CMK (cell line): ENCODE measurements around the gene CIDEA.
A peak's percentile ranks its signal among the peaks of the same experiment; 100 is the strongest.
"Not testable (repeated sequence)": the region's sequence is repeated elsewhere in the genome, so short reads cannot be mapped to it uniquely, and the experiment has no call there.

Source experiments
- DNase-seq: peaks from one replicate; pipeline ENCODE4 v3.0.0-alpha.2; 2010; ENCODE audit warnings: low read depth

Gene CIDEA

GRCh38 chr18:12254136-12254819 is at the start of gene CIDEA:
CIDEA (plus strand) TSS chr18:12254361; CDS start chr18:12254384, 23 bp downstream.
- DNase-seq, result no peak

- DNase-seq, result not testable (repeated sequence)
Measured at GRCh38 chr18:12208296-12209153, 45.6 kb upstream of the CIDEA start.

- DNase-seq, result not testable (repeated sequence)
Measured at GRCh38 chr18:12212308-12212707, 41.9 kb upstream of the CIDEA start.

GRCh38 chr18:12214296-12215005 is 39.7 kb upstream of the CIDEA start:
- not testable (repeated sequence) for DNase-seq

GRCh38 chr18:12216471-12216870 is 37.7 kb upstream of the CIDEA start:
- DNase-seq, result not testable (repeated sequence)

GRCh38 chr18:12218603-12219002 is 35.6 kb upstream of the CIDEA start:
- DNase-seq, result not testable (repeated sequence)

GRCh38 chr18:12222041-12222440 is 32.1 kb upstream of the CIDEA start:
- DNase-seq, result not testable (repeated sequence)

GRCh38 chr18:12223326-12223725 is 30.8 kb upstream of the CIDEA start:
- not testable (repeated sequence) for DNase-seq

- not testable (repeated sequence) for DNase-seq
Measured at GRCh38 chr18:12226807-12227206, 27.4 kb upstream of the CIDEA start.

- DNase-seq, result not testable (repeated sequence)
Measured at GRCh38 chr18:12227399-12228186, 26.6 kb upstream of the CIDEA start.

GRCh38 chr18:12228308-12228707 is 25.9 kb upstream of the CIDEA start:
- DNase-seq, result not testable (repeated sequence)

GRCh38 chr18:12230561-12230960 is 23.6 kb upstream of the CIDEA start:
- not testable (repeated sequence) for DNase-seq

- no peak for DNase-seq
Measured at GRCh38 chr18:12231040-12231882, 22.9 kb upstream of the CIDEA start.

- DNase-seq, result no peak
Measured at GRCh38 chr18:12231986-12232385, 22.2 kb upstream of the CIDEA start.

GRCh38 chr18:12233378-12233777 is 20.8 kb upstream of the CIDEA start:
- no peak for DNase-seq

- no peak for DNase-seq
Measured at GRCh38 chr18:12234451-12235190, 19.5 kb upstream of the CIDEA start.

GRCh38 chr18:12236141-12236540 is 18.0 kb upstream of the CIDEA start:
- no peak for DNase-seq

GRCh38 chr18:12236934-12237832 is 17.0 kb upstream of the CIDEA start:
- DNase-seq, result peak; percentile 7

GRCh38 chr18:12238826-12239225 is 15.3 kb upstream of the CIDEA start:
- DNase-seq, result no peak
